HepG2 (cell line): ENCODE measurements around the gene DDX46. TPM values are rescaled to one million over a fixed set of nuclear protein-coding genes. Genes with fewer than 3 reads are reported as not detected.

ENCODE experiments used
- MBNL3 ChIP-seq: fragments of 250-450 bp; sonication (Bioruptor Pico); conservative IDR thresholded peaks from 2 replicates; pipeline ENCODE4 v1.8.0; 2022; ENCODE audit warnings: mild to moderate bottlenecking, inconsistent platforms
- NCOA1 ChIP-seq: sonication (generic); formaldehyde crosslinking; IDR thresholded peaks from 2 replicates; pipeline ENCODE4 v1.9.0; 2021; ENCODE audit warnings: missing genetic modification reagents
- NFIC ChIP-seq: IDR thresholded peaks from 2 replicates; pipeline ENCODE4 v1.6.1; 2012; ENCODE audit warnings: mild to moderate bottlenecking, low read length, inconsistent platforms
- NFKB2 ChIP-seq: sonication (generic); formaldehyde crosslinking; IDR thresholded peaks from 2 replicates; pipeline ENCODE4 v1.4.0; 2020; ENCODE audit warnings: missing genetic modification reagents, borderline replicate concordance
- NFKBIZ ChIP-seq: IDR thresholded peaks from 2 replicates; pipeline ENCODE4 v1.6.1; 2018; ENCODE audit warnings: missing genetic modification reagents, missing compliant biosample characterization
- TBX3 ChIP-seq: fragments of 450-650 bp; IDR thresholded peaks from 2 replicates; pipeline ENCODE4 v1.6.1; 2017; ENCODE audit warnings: antibody characterized with exemption, mild to moderate bottlenecking, inconsistent platforms, borderline replicate concordance
- ZBTB40 ChIP-seq, 2 experiments: fragments of 450-650 bp in 1 of 2; sonication (generic) in 1 of 2; formaldehyde crosslinking in 1 of 2; IDR thresholded peaks; 2 replicates each; pipeline versions ENCODE4 v1.6.1 to v1.8.0; 2016 to 2022; ENCODE audit warnings: antibody characterized with exemption in 1 of 2, mild to moderate bottlenecking in 1 of 2, missing genetic modification reagents in 1 of 2
- ZNF431 ChIP-seq: sonication (generic); formaldehyde crosslinking; IDR thresholded peaks from 2 replicates; pipeline ENCODE4 v1.9.0; 2022; ENCODE audit warnings: missing genetic modification reagents, low read depth, mild to moderate bottlenecking, borderline replicate concordance
- ZNF441 ChIP-seq: sonication (generic); formaldehyde crosslinking; IDR thresholded peaks from 2 replicates; pipeline ENCODE4 v1.7.0; 2021; ENCODE audit warnings: missing genetic modification reagents, borderline replicate concordance
- ZNF598 ChIP-seq: sonication (generic); formaldehyde crosslinking; IDR thresholded peaks from 2 replicates; pipeline ENCODE4 v1.5.1; 2020; ENCODE audit warnings: mild to moderate bottlenecking, missing genetic modification reagents, borderline replicate concordance
- ZNF737 ChIP-seq: sonication (generic); formaldehyde crosslinking; IDR thresholded peaks from 2 replicates; pipeline ENCODE4 v1.5.0; 2020; ENCODE audit warnings: missing genetic modification reagents, mild to moderate bottlenecking, borderline replicate concordance
- polyA plus RNA-seq, 8 experiments: library from polyadenylated mRNA; depleted of rRNA in 3 of 8; stranded (reverse) in 7 of 8; unstranded in 1 of 8; fragments of >200 nt; fragmentation: Illumina TruSeq in 4 of 8; extraction: Trizol in 4 of 8; gene quantifications; 2 replicates each; pipeline versions ENCODE4 v1.2.1 to v1.2.3, GENCODE V29; 2011 to 2016; ENCODE audit warnings: low read depth in 4 of 8, missing spikeins in 1 of 8, mixed read lengths in 1 of 8; ENCODE audit not compliant: insufficient read depth in 1 of 8
- total RNA-seq, 5 experiments: library from RNA; depleted of rRNA; stranded (reverse); fragments of >200 nt; fragmentation: Illumina TruSeq; extraction: Trizol; gene quantifications; 2 replicates each; pipeline ENCODE4 v1.2.3, GENCODE V29; 2016; ENCODE audit warnings: low read depth in 1 of 5

The DDX46 gene
- total and polyA plus RNA-seq, 2 of the 13 experiments (the other 11 are each of a cell fraction or from before 2014, with no cell fraction given) = 27.3 to 59.3 TPM

GRCh38 chr5:134738133-134738962 is 20.2 kb upstream of the DDX46 start, which contains the start of gene CAMLG (continued):
- TF ChIP-seq ZBTB40 (IDR thresholded peaks at IDR 0.05) = no peak
- TF ChIP-seq ZBTB40 (CRISPR knock-in tag; IDR thresholded peaks at IDR 0.05) = peak; percentile 86
- no peak; the same call in 1 of the 2 replicates for TF ChIP-seq NCOA1 (CRISPR knock-in tag)
- TF ChIP-seq NFKB2 (CRISPR knock-in tag) = peak; percentile 82; the same call in 1 of the 2 replicates
- no peak for TF ChIP-seq ZNF737 (CRISPR knock-in tag)
- TF ChIP-seq ZNF441 (CRISPR knock-in tag) = no peak; the same call in 1 of the 2 replicates
- TF ChIP-seq MBNL3 (CRISPR knock-in tag) = no peak
- TF ChIP-seq ZNF431 = peak; percentile 90
- TF ChIP-seq ZNF598 (CRISPR knock-in tag) = no peak
- TF ChIP-seq TBX3 = 0 out of 2 replicates have a peak, but pooled peaks have one; percentile 30
- no peak for TF ChIP-seq NFIC
- TF ChIP-seq NFKBIZ = peak; percentile 78; the same call in 1 of the 2 replicates
